KMS-11 (cell line): ENCODE results near the gene NFATC1.

ENCODE experiments used
- H2AFZ ChIP-seq: fragments of 200-600 bp; sonication (generic); 2 replicates; pipeline ENCODE4 v1.6.1; 2016; ENCODE audit warnings: antibody characterized with exemption, mixed run types, low read depth
- H3K27ac ChIP-seq: fragments of 200-600 bp; sonication (generic); 2 replicates; pipeline ENCODE4 v1.6.1; 2016; ENCODE audit warnings: mild to moderate bottlenecking, mixed run types
- H3K27me3 ChIP-seq: fragments of 200-600 bp; sonication (generic); 2 replicates; pipeline ENCODE4 v1.6.1; 2017; ENCODE audit warnings: mild to moderate bottlenecking, low read depth, mixed run types, moderate library complexity; ENCODE audit not compliant: insufficient read depth
- H3K36me3 ChIP-seq: fragments of 200-600 bp; sonication (generic); 2 replicates; pipeline ENCODE4 v1.6.1; 2017; ENCODE audit warnings: mild to moderate bottlenecking, mixed run types; ENCODE audit not compliant: insufficient read depth
- H3K4me1 ChIP-seq: fragments of 200-600 bp; sonication (generic); 2 replicates; pipeline ENCODE4 v1.6.1; 2016; ENCODE audit warnings: mild to moderate bottlenecking, low read depth, mixed run types; ENCODE audit not compliant: poor library complexity, severe bottlenecking
- H3K4me2 ChIP-seq: fragments of 200-600 bp; sonication (generic); 2 replicates; pipeline ENCODE4 v1.7.0; 2016; ENCODE audit warnings: mild to moderate bottlenecking, mixed run types
- H3K4me3 ChIP-seq: fragments of 200-600 bp; sonication (generic); IDR thresholded peaks from 2 replicates; pipeline ENCODE4 v1.6.1; 2017; ENCODE audit warnings: low read depth, low read length, mixed read lengths; ENCODE audit not compliant: insufficient read depth
- H3K79me2 ChIP-seq: fragments of 200-600 bp; sonication (generic); 2 replicates; pipeline ENCODE4 v1.6.1; 2016; ENCODE audit warnings: low read depth, mixed run types; ENCODE audit not compliant: insufficient read depth
- H3K9ac ChIP-seq: fragments of 200-600 bp; sonication (generic); 2 replicates; pipeline ENCODE4 v1.6.1; 2016; ENCODE audit warnings: mild to moderate bottlenecking, mixed run types
- H4K20me1 ChIP-seq: fragments of 200-600 bp; sonication (generic); 2 replicates; pipeline ENCODE4 v1.6.1; 2016; ENCODE audit warnings: mild to moderate bottlenecking, mixed run types; ENCODE audit not compliant: insufficient read depth
- CTCF ChIP-seq: fragments of 200-600 bp; sonication (generic); conservative IDR thresholded peaks from 2 replicates; pipeline ENCODE4 v1.6.1; 2017; ENCODE audit warnings: low read depth, mild to moderate bottlenecking, antibody characterized with exemption, low read length, moderate library complexity, mixed read lengths

The NFATC1 gene

GRCh38 chr18:79385326-79385707 is 10.4 kb upstream of the NFATC1 start:
- Histone ChIP-seq H4K20me1 (no peaks in the 10 kb centered on the region), H3K36me3 (no peaks in the 10 kb centered on the region), H3K4me2 (no peak overlapping the region), H3K4me1 (no peaks in the 10 kb centered on the region), H3K4me3 (no peak overlapping the region), H3K27ac (no peak overlapping the region), H2AFZ (no peak overlapping the region), H3K79me2 (no peaks in the 10 kb centered on the region), H3K9ac (no peak overlapping the region), H3K27me3 (no peaks in the 10 kb centered on the region; the same call in 1 of the 2 replicates)
- no peak for TF ChIP-seq CTCF

- Histone ChIP-seq H3K36me3 (no peaks in the 10 kb centered on the region), H2AFZ (no peak overlapping the region)
- TF ChIP-seq CTCF, result no peak
These were observed 9.9 kb upstream of the NFATC1 start for GRCh38 chr18:79385708-79386341.

GRCh38 chr18:79386547-79386946 is 9.2 kb upstream of the NFATC1 start:
- no peaks in the 10 kb centered on the region for H4K20me1 ChIP-seq
- H3K27me3 ChIP-seq, result no peaks in the 10 kb centered on the region; the same call in 1 of the 2 replicates
- H3K4me1 ChIP-seq, result no peaks in the 10 kb centered on the region
- no peak overlapping the region for H3K4me2 ChIP-seq
- TF ChIP-seq CTCF, result no peak
- no peaks in the 10 kb centered on the region for H3K36me3 ChIP-seq
- H2AFZ ChIP-seq, result no peak overlapping the region
- no peaks in the 10 kb centered on the region for H3K79me2 ChIP-seq
- no peak overlapping the region for H3K4me3 ChIP-seq
- H3K27ac ChIP-seq, result no peak overlapping the region
- no peak overlapping the region for H3K9ac ChIP-seq

More at GRCh38 chr18:79385708-79386341, 9.9 kb upstream of the NFATC1 start:
- no peaks in the 10 kb centered on the region for H3K79me2 ChIP-seq
- H3K4me1 ChIP-seq, result no peaks in the 10 kb centered on the region
- no peaks in the 10 kb centered on the region; the same call in 1 of the 2 replicates for H3K27me3 ChIP-seq
- H3K4me3 ChIP-seq, result no peak overlapping the region
- H3K27ac ChIP-seq, result no peak overlapping the region
- no peaks in the 10 kb centered on the region for H4K20me1 ChIP-seq
- H3K4me2 ChIP-seq, result no peak overlapping the region
- no peak overlapping the region for H3K9ac ChIP-seq

- Histone ChIP-seq H3K27ac (no peak overlapping the region), H3K9ac (no peak overlapping the region), H3K27me3 (no peaks in the 10 kb centered on the region; the same call in 1 of the 2 replicates), H3K4me3 (no peak overlapping the region), H3K36me3 (no peaks in the 10 kb centered on the region), H4K20me1 (no peaks in the 10 kb centered on the region), H3K4me2 (no peak overlapping the region), H3K79me2 (no peaks in the 10 kb centered on the region), H2AFZ (no peak overlapping the region), H3K4me1 (no peaks in the 10 kb centered on the region)
- TF ChIP-seq CTCF, result no peak
These were observed 8.5 kb upstream of the NFATC1 start for GRCh38 chr18:79387214-79387613.
